B cell (primary cell): ENCODE data around the gene MORN1. TPM values are rescaled to one million over a fixed set of nuclear protein-coding genes. Genes with fewer than 3 reads are reported as not detected.

Experiments used
- ATAC-seq: fragments of 200-7000 bp; cut with Tn5 transposase; one replicate; pipeline ENCODE4 v1.10.0; 2021; ENCODE audit warnings: low read depth, mild to moderate bottlenecking, moderate number of reproducible peaks, moderate library complexity
- CTCF ChIA-PET: fragments of 350-600 bp; sonication (Branson Sonifier 250); formaldehyde crosslinking; loops from one replicate; lab custom pipeline; 2021; ENCODE audit warnings: antibody characterized with exemption, inconsistent platforms; lab: Charles Lee
- POLR2A ChIA-PET: fragments of 350-600 bp; sonication (Branson Sonifier 250); formaldehyde crosslinking; loops from one replicate; lab custom pipeline; 2021; ENCODE audit warnings: antibody characterized with exemption; lab: Charles Lee
- DNase-seq: peaks from one replicate; pipeline ENCODE4 v3.0.0; 2013
- H2AFZ ChIP-seq: 2 replicates; pipeline ENCODE4 v1.6.1; 2012; ENCODE audit warnings: mild to moderate bottlenecking, low read depth, low read length; ENCODE audit not compliant: insufficient read depth, poor library complexity, severe bottlenecking
- H3K27ac ChIP-seq, 2 donors: 1 replicate in 1 of 2; 2 replicates in 1 of 2; pipeline ENCODE4 v1.5.1; 2012 to 2013; ENCODE audit warnings: low read length in 2 of 2, mild to moderate bottlenecking in 2 of 2, moderate library complexity in 1 of 2
- H3K27me3 ChIP-seq, 4 experiments: fragments of 200-600 bp in 1 of 4; sonication (generic) in 1 of 4; replicated peaks in 1 of 4; 1 replicate in 2 of 4; 2 replicates in 2 of 4; pipeline versions ENCODE4 v1.6.1 to v1.7.0; 2013 to 2016; ENCODE audit warnings: low read length in 3 of 4, mild to moderate bottlenecking in 2 of 4, mixed read lengths in 1 of 4, moderate library complexity in 1 of 4; ENCODE audit not compliant: insufficient read depth in 4 of 4, control insufficient read depth in 3 of 4; ENCODE audit errors: control extremely low read depth in 1 of 4
- H3K36me3 ChIP-seq, 2 experiments: replicated peaks in 1 of 2; 1 replicate in 1 of 2; 2 replicates in 1 of 2; pipeline versions ENCODE4 v1.6.1 to v1.7.1; 2013; ENCODE audit warnings: low read length in 1 of 2; ENCODE audit not compliant: insufficient read depth in 2 of 2, control insufficient read depth in 1 of 2; ENCODE audit errors: control extremely low read depth in 1 of 2, extremely low read depth in 1 of 2
- H3K4me1 ChIP-seq, 2 donors: fragments of 200-600 bp in 1 of 2; sonication (generic) in 1 of 2; 1 replicate in 1 of 2; 2 replicates in 1 of 2; pipeline versions ENCODE4 v1.5.1 to v1.6.1; 2013 to 2017; ENCODE audit warnings: low read length in 2 of 2; ENCODE audit not compliant: control insufficient read depth in 2 of 2, insufficient read depth in 2 of 2
- H3K4me2 ChIP-seq: replicated peaks from 2 replicates; pipeline ENCODE3; 2012; ENCODE audit warnings: mild to moderate bottlenecking, low read depth, low read length; ENCODE audit not compliant: poor library complexity, severe bottlenecking
- H3K4me3 ChIP-seq, 5 experiments: fragments of 200-600 bp in 1 of 5; sonication (generic) in 1 of 5; 1 replicate in 3 of 5; 2 replicates in 2 of 5; pipeline versions ENCODE4 v1.5.1 to v1.7.0; 2011 to 2016; ENCODE audit warnings: low read length in 4 of 5, mild to moderate bottlenecking in 4 of 5, low read depth in 2 of 5, control low read depth in 1 of 5, moderate library complexity in 1 of 5; ENCODE audit not compliant: insufficient read depth in 1 of 5; ENCODE audit errors: control extremely low read depth in 1 of 5, extremely low read depth in 1 of 5
- H3K79me2 ChIP-seq: fragments of 200-600 bp; sonication (generic); one replicate; pipeline ENCODE4 v1.6.0; 2016; ENCODE audit warnings: low read length; ENCODE audit not compliant: control insufficient read depth, insufficient read depth
- H3K9ac ChIP-seq: fragments of 200-600 bp; sonication (generic); 2 replicates; pipeline ENCODE4 v1.6.1; 2017; ENCODE audit warnings: mild to moderate bottlenecking, low read length, moderate library complexity
- H3K9me3 ChIP-seq, 3 donors: one replicate each; pipeline versions ENCODE4 v1.6.1 to v1.7.1; 2013; ENCODE audit warnings: low read length in 2 of 3; ENCODE audit not compliant: control insufficient read depth in 2 of 3, insufficient read depth in 1 of 3; ENCODE audit errors: control extremely low read depth in 1 of 3
- H4K20me1 ChIP-seq: 2 replicates; pipeline ENCODE4 v1.6.0; 2012; ENCODE audit warnings: mild to moderate bottlenecking, low read length; ENCODE audit not compliant: insufficient read depth, control insufficient read depth, poor library complexity, severe bottlenecking
- H3K27ac Mint-ChIP-seq: one replicate; pipeline ENCODE4 v1.8.0; 2021; ENCODE audit warnings: mixed read lengths
- H3K27me3 Mint-ChIP-seq: one replicate; pipeline ENCODE4 v1.8.0; 2021; ENCODE audit warnings: mixed read lengths
- H3K4me1 Mint-ChIP-seq: one replicate; pipeline ENCODE4 v1.8.0; 2021; ENCODE audit warnings: mixed read lengths
- H3K4me3 Mint-ChIP-seq: one replicate; pipeline ENCODE4 v1.8.0; 2021; ENCODE audit warnings: mixed read lengths
- H3K9me3 Mint-ChIP-seq: one replicate; pipeline ENCODE4 v1.8.0; 2022; ENCODE audit warnings: mixed read lengths; ENCODE audit not compliant: insufficient read depth
- EZH2 ChIP-seq: IDR thresholded peaks from 2 replicates; pipeline ENCODE4 v1.6.1; 2012; ENCODE audit warnings: borderline replicate concordance, low read depth, mild to moderate bottlenecking, moderate library complexity, low read length; ENCODE audit not compliant: insufficient read depth, poor library complexity, severe bottlenecking
- WGBS: methylation state at CpG from one replicate; pipeline ENCODE4 v1.1.5; 2013; ENCODE audit warnings: missing lambda C conversion rate; ENCODE audit not compliant: insufficient coverage; 5-methylcytosine and 5-hydroxymethylcytosine counted together
- intact Hi-C: fragments of 100-400 bp; cut with micrococcal nuclease; formaldehyde crosslinking; loops from one replicate; pipeline ENCODE4 v1.10.0; 2022
- polyA plus RNA-seq: library from polyadenylated mRNA; depleted of rRNA; stranded (reverse); fragments of >200 nt; gene quantifications from 2 replicates; pipeline ENCODE4 v1.2.3, GENCODE V29; 2012
- total RNA-seq, 2 donors: library from RNA; stranded (reverse); fragments of 120-200 nt in 1 of 2; gene quantifications; 1 replicate in 1 of 2; 2 replicates in 1 of 2; pipeline versions ENCODE4 v1.2.3 to v1.2.4, GENCODE V29; 2013 to 2022
- TF ChIP-seq, protein P1 (sequence below): fragments of 200-600 bp; IDR thresholded peaks from one replicate; pipeline ENCODE4 v1.8.0; 2022; ENCODE audit warnings: antibody characterized with exemption, mild to moderate bottlenecking

Gene MORN1
- total and polyA plus RNA-seq, 2 donors (not counting 1 experiment from before 2014, with no cell fraction given) = 10.2 to 32.6 TPM

DNA sequence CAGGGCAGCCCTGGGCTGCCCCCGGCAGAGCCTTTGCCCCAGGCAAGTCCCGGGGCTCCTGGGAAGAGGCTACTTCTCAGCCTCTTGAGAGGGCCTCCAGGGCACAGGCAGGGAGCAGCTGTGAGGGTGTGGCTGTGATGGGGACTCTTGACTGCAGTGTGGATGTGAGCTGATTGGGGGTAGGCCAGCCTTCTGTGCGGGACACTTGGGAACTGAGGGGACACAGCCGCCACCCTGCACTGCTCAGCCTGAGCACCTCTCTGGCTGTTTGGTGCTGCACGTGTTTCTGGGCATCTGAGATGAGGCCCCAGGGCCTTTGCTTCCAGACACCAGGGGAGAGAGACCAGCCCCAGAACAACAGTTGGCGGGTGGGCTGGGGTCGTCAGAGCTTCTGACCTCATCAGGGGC lies 101.2 kb downstream of the MORN1 start:
- POLR2A ChIA-PET = interaction anchor here (0.7 to 2.3 kb wide), 4 partner anchors 10 to 95 kb away, joined by 3 to 20 read pairs (median 6); partner anchors contain the start of gene FAAP20
- peak overlapping the region; percentile 56 for H3K9ac ChIP-seq
- no peak overlapping the region for H2AFZ ChIP-seq
- H3K4me1 Mint-ChIP-seq = peaks cover 72% of the 10 kb centered on the region
- H3K9me3 Mint-ChIP-seq = no peaks in the 10 kb centered on the region
- no peaks in the 10 kb centered on the region for H3K36me3 ChIP-seq
- H3K4me3 Mint-ChIP-seq = peak overlapping the region; percentile 83
- ATAC-seq = peak; percentile 35
- no peaks in the 10 kb centered on the region for H3K9me3 ChIP-seq
- CTCF ChIA-PET = interaction anchor here (1.0 to 3.3 kb wide), 4 partner anchors 11 to 101 kb away, joined by 3 to 11 read pairs (median 4); no protein-coding TSS in a partner anchor
- peak overlapping the region; percentile 79 for H3K4me2 ChIP-seq
- no peaks in the 10 kb centered on the region for H3K27me3 ChIP-seq
- intact Hi-C loops = loop anchor here (1.0 to 2.0 kb wide), 5 partner anchors 11 to 55 kb away; no protein-coding TSS in a partner anchor
- H3K27ac ChIP-seq = peak overlapping the region; percentile 29 to 73
- H3K4me1 ChIP-seq = peaks cover 57 to 73% of the 10 kb centered on the region in 2 donors
- peak overlapping the region; percentile 84 for H3K27ac Mint-ChIP-seq
- TF ChIP-seq, protein P1, sequence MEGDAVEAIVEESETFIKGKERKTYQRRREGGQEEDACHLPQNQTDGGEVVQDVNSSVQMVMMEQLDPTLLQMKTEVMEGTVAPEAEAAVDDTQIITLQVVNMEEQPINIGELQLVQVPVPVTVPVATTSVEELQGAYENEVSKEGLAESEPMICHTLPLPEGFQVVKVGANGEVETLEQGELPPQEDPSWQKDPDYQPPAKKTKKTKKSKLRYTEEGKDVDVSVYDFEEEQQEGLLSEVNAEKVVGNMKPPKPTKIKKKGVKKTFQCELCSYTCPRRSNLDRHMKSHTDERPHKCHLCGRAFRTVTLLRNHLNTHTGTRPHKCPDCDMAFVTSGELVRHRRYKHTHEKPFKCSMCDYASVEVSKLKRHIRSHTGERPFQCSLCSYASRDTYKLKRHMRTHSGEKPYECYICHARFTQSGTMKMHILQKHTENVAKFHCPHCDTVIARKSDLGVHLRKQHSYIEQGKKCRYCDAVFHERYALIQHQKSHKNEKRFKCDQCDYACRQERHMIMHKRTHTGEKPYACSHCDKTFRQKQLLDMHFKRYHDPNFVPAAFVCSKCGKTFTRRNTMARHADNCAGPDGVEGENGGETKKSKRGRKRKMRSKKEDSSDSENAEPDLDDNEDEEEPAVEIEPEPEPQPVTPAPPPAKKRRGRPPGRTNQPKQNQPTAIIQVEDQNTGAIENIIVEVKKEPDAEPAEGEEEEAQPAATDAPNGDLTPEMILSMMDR = no peak
- no peak for TF ChIP-seq EZH2
- peaks cover 98% of the 10 kb centered on the region for H3K79me2 ChIP-seq
- H3K4me3 ChIP-seq = peak overlapping the region; percentile 36 to 54 (median 40)
- peaks cover 98% of the 10 kb centered on the region for H4K20me1 ChIP-seq
- no peaks in the 10 kb centered on the region for H3K27me3 Mint-ChIP-seq
- DNase-seq = no peak
- WGBS = 22% methylated on average over 7 of the region's 7 CpGs

DNA sequence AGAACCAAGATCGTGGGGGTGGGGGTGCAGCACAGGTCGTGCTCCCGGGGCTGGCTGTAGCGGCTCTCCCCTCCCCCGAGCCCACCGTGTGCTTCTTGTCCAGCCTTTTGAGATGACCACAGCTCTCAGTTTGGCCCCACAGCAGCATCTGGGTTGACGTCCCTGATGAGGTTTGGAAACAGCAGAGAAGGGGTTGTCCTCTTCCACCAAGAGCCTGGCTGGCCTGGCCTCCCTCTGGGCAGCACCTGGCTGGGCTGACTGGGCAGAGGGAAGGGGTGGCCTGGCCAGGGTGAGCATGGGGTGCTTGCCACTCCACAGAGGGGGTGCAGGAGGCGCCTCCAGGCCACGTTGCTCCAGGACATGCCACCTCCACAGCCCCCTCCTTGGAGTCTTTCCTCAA lies 101.7 kb downstream of the MORN1 start:
- H3K27ac ChIP-seq = no peak overlapping the region
- DNase-seq (no peak), ATAC-seq (no peak)
- TF ChIP-seq, protein P1 = no peak
- TF ChIP-seq EZH2 = no peak
- peaks cover 97% of the 10 kb centered on the region for H4K20me1 ChIP-seq
- whole genome bisulfite sequencing = 85% methylated on average over 9 of the region's 9 CpGs
- peak overlapping the region in 1 of 5 experiments; percentile 54 for H3K4me3 ChIP-seq
- H2AFZ ChIP-seq = no peak overlapping the region
- H3K4me3 Mint-ChIP-seq = peak overlapping the region; percentile 83
- intact Hi-C loops = loop anchor here (1.0 to 2.0 kb wide), 5 partner anchors 12 to 55 kb away; no protein-coding TSS in a partner anchor
- H3K27me3 Mint-ChIP-seq = no peaks in the 10 kb centered on the region
- peaks cover 68% of the 10 kb centered on the region for H3K4me1 Mint-ChIP-seq
- peak overlapping the region; percentile 79 for H3K4me2 ChIP-seq
- peaks cover 98% of the 10 kb centered on the region for H3K79me2 ChIP-seq
- POLR2A ChIA-PET = interaction anchor here (0.8 to 2.3 kb wide), 3 partner anchors 11 to 26 kb away, joined by 4 to 20 read pairs (median 9); no protein-coding TSS in a partner anchor
- H3K9ac ChIP-seq = peak overlapping the region; percentile 56
- H3K27me3 ChIP-seq = no peaks in the 10 kb centered on the region
- H3K4me1 ChIP-seq = peaks cover 53 to 68% of the 10 kb centered on the region in 2 donors
- CTCF ChIA-PET = interaction anchor here (3.3 kb wide), 1 partner anchor 11 kb away, joined by 11 read pairs; no protein-coding TSS in a partner anchor
- no peaks in the 10 kb centered on the region for H3K36me3 ChIP-seq
- no peaks in the 10 kb centered on the region for H3K9me3 Mint-ChIP-seq
- H3K9me3 ChIP-seq = no peaks in the 10 kb centered on the region
- H3K27ac Mint-ChIP-seq = peak overlapping the region; percentile 84
